Esophagus squamous epithelium (tissue), 4 donors: ENCODE data around the gene WFIKKN1.
"Not testable (repeated sequence)": the region's sequence is repeated elsewhere in the genome, so short reads cannot be mapped to it uniquely, and the experiment has no call there.

Experiments used
- POLR2A ChIP-seq, 4 donors: fragments of 450-650 bp; IDR thresholded peaks; one replicate each; pipeline ENCODE4 v1.6.1; 2017; ENCODE audit warnings: antibody characterized with exemption in 4 of 4, mild to moderate bottlenecking in 4 of 4, moderate library complexity in 3 of 4
- TF ChIP-seq, protein P1 (sequence below), 6 experiments: fragments of 450-650 bp in 4 of 6; fragments of 200-600 bp in 2 of 6; sonication (generic) in 2 of 6; IDR thresholded peaks; one replicate each; pipeline ENCODE4 v1.5.1; 2016 to 2019; ENCODE audit warnings: antibody characterized with exemption in 6 of 6, mild to moderate bottlenecking in 4 of 6, moderate library complexity in 4 of 6

DNA sequence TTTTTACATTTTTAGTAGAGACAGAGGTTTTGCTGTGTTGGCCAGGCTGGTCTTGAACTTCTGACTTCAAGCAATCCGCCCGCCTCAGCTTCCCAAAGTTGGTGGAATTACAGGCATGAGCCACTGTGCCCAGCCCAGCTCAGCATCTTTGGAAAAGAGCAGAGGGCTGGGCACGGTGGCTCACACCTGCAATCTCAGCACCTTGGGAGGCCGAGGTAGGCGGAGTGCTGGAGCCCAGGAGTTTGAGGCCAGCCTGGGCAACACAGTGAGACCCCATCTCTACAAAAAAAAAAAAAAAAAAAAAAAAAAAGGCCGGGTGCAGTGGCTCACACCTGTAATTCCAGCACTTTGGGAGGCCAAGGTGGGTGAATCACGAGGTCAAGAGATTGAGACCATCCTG is 33.1 kb upstream of the WFIKKN1 start:
- TF ChIP-seq, protein P1, sequence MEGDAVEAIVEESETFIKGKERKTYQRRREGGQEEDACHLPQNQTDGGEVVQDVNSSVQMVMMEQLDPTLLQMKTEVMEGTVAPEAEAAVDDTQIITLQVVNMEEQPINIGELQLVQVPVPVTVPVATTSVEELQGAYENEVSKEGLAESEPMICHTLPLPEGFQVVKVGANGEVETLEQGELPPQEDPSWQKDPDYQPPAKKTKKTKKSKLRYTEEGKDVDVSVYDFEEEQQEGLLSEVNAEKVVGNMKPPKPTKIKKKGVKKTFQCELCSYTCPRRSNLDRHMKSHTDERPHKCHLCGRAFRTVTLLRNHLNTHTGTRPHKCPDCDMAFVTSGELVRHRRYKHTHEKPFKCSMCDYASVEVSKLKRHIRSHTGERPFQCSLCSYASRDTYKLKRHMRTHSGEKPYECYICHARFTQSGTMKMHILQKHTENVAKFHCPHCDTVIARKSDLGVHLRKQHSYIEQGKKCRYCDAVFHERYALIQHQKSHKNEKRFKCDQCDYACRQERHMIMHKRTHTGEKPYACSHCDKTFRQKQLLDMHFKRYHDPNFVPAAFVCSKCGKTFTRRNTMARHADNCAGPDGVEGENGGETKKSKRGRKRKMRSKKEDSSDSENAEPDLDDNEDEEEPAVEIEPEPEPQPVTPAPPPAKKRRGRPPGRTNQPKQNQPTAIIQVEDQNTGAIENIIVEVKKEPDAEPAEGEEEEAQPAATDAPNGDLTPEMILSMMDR (IDR thresholded peaks at IDR 0.05), result not testable (repeated sequence)
- TF ChIP-seq POLR2A (IDR thresholded peaks at IDR 0.05), result not testable (repeated sequence)
